Stomach (tissue), 9 donors: ENCODE measurements around the gene PDE6H. TPM values are rescaled to one million over a fixed set of nuclear protein-coding genes. Genes with fewer than 3 reads are reported as not detected.

Experiments used
- DNase-seq, 2 donors: peaks; one replicate each; pipeline versions ENCODE4 v3.0.0 to v3.0.0-alpha.2; 2013 to 2019
- H3K27ac ChIP-seq, 5 donors: fragments of 200-600 bp in 4 of 5; sonication (generic) in 4 of 5; one replicate each; pipeline ENCODE4 v1.5.1; 2013 to 2019; ENCODE audit warnings: mild to moderate bottlenecking in 1 of 5, moderate library complexity in 1 of 5
- H3K27me3 ChIP-seq, 3 donors: fragments of 200-600 bp; sonication (generic); one replicate each; pipeline ENCODE4 v1.5.1; 2017 to 2019; ENCODE audit warnings: mixed run types in 1 of 3
- H3K36me3 ChIP-seq, 4 donors: fragments of 200-600 bp; sonication (generic); 1 replicate in 3 of 4; 2 replicates in 1 of 4; pipeline ENCODE4 v1.5.1; 2016 to 2019
- H3K4me1 ChIP-seq, 4 donors: fragments of 200-600 bp; sonication (generic); one replicate each; pipeline ENCODE4 v1.5.1; 2016 to 2019
- H3K4me3 ChIP-seq, 4 donors: fragments of 200-600 bp; sonication (generic) in 3 of 4; one replicate each; pipeline ENCODE4 v1.5.1; 2016 to 2019; ENCODE audit warnings: mild to moderate bottlenecking in 1 of 4
- H3K9me3 ChIP-seq, 4 donors: fragments of 200-600 bp; sonication (generic); one replicate each; pipeline ENCODE4 v1.5.1; 2016 to 2019
- EP300 ChIP-seq: sonication (generic); formaldehyde crosslinking; IDR thresholded peaks from one replicate; pipeline ENCODE4 v1.6.1; 2017; ENCODE audit warnings: antibody characterized with exemption
- POLR2A ChIP-seq, 4 donors: fragments of 450-650 bp; IDR thresholded peaks; one replicate each; pipeline ENCODE4 v1.6.1; 2016; ENCODE audit warnings: antibody characterized with exemption in 4 of 4, control low read depth in 2 of 4, mild to moderate bottlenecking in 1 of 4, moderate library complexity in 1 of 4
- POLR2AphosphoS5 ChIP-seq, 3 donors: sonication (generic); formaldehyde crosslinking; IDR thresholded peaks; one replicate each; pipeline ENCODE4 v1.6.1; 2016; ENCODE audit warnings: antibody characterized with exemption in 3 of 3
- WGBS, 5 donors: extraction: QIAGEN DNeasy Blood & Tissue Kit in 3 of 5; methylation state at CpG; one replicate each; pipeline versions ENCODE4 v1.1.5 to v1.1.7; 2013 to 2018; 5-methylcytosine and 5-hydroxymethylcytosine counted together
- intact Hi-C: fragments of 100-400 bp; cut with DNase I; formaldehyde crosslinking; loops from one replicate; pipeline ENCODE4 v1.15.1; 2023; ENCODE audit warnings: low total_unique reads
- polyA plus RNA-seq, 3 donors: library from polyadenylated mRNA; stranded (reverse); fragments of 200-250 nt; gene quantifications; one replicate each; pipeline ENCODE4 v1.2.3, GENCODE V29; 2013
- total RNA-seq, 5 donors: library from RNA; depleted of rRNA; stranded (reverse); fragments of >200 nt; gene quantifications; one replicate each; pipeline versions ENCODE4 v1.1.0 to v1.2.3, GENCODE V29; 2014 to 2016
- TF ChIP-seq, protein P1 (sequence below), 7 experiments: fragments of 450-650 bp in 4 of 7; fragments of 200-600 bp in 3 of 7; sonication (generic) in 3 of 7; IDR thresholded peaks; one replicate each; pipeline ENCODE4 v1.5.1; 2016 to 2019; ENCODE audit warnings: antibody characterized with exemption in 7 of 7, control low read depth in 2 of 7, mild to moderate bottlenecking in 1 of 7
- donor health status: healthy with polysubstance abuse.
- donor health status: Bipolar disorder and iron deficiency.
- donor health status: healthy.

PDE6H gene
- total and polyA plus RNA-seq, 8 donors = not detected

DNA sequence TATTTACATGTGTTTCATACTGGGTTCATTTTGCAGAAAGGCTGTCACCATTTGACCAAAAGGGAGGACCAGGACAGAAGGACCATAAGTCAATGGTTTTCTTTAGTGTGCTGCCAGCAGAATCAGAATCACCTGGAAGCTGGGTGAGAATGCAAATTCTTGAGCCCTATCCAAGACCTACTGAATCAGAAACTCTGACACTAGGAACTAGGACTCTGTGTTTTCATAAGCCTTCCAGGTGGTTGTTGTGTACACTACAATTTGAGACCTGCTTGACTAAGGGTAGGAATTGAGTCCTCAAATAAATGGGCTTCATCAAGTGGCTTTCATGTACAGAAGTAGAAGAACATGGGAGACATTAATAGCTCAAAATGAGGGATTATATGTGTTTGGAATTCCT is 32.2 kb downstream of the PDE6H start:
- Histone ChIP-seq H3K27me3 (peaks cover 0 to 7% (median 0%) of the 10 kb centered on the region in 3 donors), H3K4me1 (peaks cover 4 to 30% (median 8%) of the 10 kb centered on the region in 4 donors), H3K9me3 (no peaks in the 10 kb centered on the region), H3K36me3 (no peaks in the 10 kb centered on the region), H3K4me3 (no peak overlapping the region), H3K27ac (no peak overlapping the region)
- intact Hi-C loops = no loop called here
- TF ChIP-seq POLR2AphosphoS5 (IDR thresholded peaks at IDR 0.05) = no peak
- TF ChIP-seq POLR2A (IDR thresholded peaks at IDR 0.05) = no peak
- no peak for TF ChIP-seq EP300
- DNase-seq = no peak

DNA sequence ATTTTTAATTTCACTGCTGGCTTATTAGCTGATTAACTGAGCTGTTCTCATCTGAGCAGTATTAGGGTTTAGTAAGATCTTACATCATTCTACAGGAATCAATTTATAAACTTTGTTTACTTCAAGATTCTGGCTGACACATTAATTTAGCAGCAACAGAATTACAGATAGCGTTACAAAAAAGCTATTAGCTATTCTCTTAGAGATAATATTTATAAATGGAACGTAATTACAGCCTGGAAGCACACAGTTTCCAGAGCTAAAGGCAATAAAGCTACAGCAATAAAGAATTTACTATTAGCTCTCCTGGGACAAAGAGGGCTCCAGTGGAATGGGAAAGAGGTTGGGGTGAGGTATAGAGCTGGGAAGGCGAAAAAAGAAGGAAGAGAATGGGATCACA is 34.7 kb downstream of the PDE6H start:
- H3K4me3 ChIP-seq = no peak overlapping the region
- H3K36me3 ChIP-seq = no peaks in the 10 kb centered on the region
- H3K27ac ChIP-seq = peak overlapping the region in 2 of 5 donors; percentile 11 to 44
- DNase-seq = no peak
- TF ChIP-seq EP300 (no peak), POLR2A (IDR thresholded peaks at IDR 0.05) (no peak), POLR2AphosphoS5 (IDR thresholded peaks at IDR 0.05) (no peak)
- TF ChIP-seq, protein P1, sequence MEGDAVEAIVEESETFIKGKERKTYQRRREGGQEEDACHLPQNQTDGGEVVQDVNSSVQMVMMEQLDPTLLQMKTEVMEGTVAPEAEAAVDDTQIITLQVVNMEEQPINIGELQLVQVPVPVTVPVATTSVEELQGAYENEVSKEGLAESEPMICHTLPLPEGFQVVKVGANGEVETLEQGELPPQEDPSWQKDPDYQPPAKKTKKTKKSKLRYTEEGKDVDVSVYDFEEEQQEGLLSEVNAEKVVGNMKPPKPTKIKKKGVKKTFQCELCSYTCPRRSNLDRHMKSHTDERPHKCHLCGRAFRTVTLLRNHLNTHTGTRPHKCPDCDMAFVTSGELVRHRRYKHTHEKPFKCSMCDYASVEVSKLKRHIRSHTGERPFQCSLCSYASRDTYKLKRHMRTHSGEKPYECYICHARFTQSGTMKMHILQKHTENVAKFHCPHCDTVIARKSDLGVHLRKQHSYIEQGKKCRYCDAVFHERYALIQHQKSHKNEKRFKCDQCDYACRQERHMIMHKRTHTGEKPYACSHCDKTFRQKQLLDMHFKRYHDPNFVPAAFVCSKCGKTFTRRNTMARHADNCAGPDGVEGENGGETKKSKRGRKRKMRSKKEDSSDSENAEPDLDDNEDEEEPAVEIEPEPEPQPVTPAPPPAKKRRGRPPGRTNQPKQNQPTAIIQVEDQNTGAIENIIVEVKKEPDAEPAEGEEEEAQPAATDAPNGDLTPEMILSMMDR (IDR thresholded peaks at IDR 0.05) = no peak
- H3K4me1 ChIP-seq = peaks cover 0 to 16% (median 0%) of the 10 kb centered on the region in 4 donors
- H3K9me3 ChIP-seq = no peaks in the 10 kb centered on the region
- H3K27me3 ChIP-seq = peaks cover 0 to 7% (median 0%) of the 10 kb centered on the region in 3 donors
- intact Hi-C loops = no loop called here
- WGBS, 5 donors = 22 to 41% (median 32%) methylated on average over 3 of the region's 3 CpGs

DNA sequence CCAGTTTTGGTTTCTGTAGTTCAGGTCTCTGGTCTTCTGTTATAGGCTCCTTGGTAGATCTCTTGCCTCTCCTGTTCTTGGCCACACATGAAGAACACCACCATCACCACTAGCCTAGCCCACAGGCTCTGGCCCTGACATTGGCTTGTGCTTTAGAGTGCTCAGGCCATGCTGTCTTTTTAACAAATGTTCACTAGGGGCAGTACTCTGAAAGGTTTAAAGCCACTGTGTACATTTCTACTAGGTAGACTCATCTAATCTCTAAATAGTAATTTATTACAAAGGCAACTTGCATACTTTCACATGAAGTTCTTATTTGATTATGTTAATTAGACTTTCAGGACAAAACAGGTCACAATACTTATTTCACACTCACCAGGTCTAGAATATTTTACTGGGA is 38.3 kb downstream of the PDE6H start:
- DNase-seq = no peak
- no peak for TF ChIP-seq POLR2AphosphoS5 (IDR thresholded peaks at IDR 0.05)
- no peak for TF ChIP-seq POLR2A (IDR thresholded peaks at IDR 0.05)
- TF ChIP-seq, protein P1 (IDR thresholded peaks at IDR 0.05) = no peak
- no peak for TF ChIP-seq EP300

DNA sequence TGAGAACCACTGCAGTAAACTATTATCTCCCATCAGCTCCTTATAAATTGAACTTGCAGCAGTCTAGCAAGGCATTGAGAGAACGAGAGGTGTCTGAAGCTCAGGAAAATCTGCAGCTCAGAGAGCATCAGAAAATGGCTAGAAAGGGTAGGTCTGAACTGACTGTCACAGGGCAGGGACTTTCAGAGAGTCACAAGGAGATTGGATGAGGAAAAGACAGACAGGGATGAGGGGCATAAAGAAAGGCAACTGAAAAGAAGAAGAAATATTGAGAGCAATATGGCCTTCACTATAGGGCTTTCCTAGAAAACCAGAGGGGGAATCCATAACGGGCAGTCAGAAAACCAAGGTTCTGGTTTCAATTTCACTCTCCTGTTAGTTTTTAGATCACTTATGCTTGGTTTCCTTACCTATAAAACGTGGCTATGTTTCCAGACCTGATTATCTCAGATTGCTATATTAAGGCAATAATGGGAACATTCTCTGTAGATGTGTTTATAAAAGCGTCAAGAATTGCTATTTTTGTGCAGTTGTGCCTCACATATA is 40.9 kb downstream of the PDE6H start:
- intact Hi-C loops = no loop called here
- Histone ChIP-seq H3K4me1 (peaks cover 0 to 13% (median 0%) of the 10 kb centered on the region in 4 donors), H3K4me3 (no peak overlapping the region), H3K27ac (no peak overlapping the region), H3K36me3 (no peaks in the 10 kb centered on the region), H3K9me3 (no peaks in the 10 kb centered on the region), H3K27me3 (peaks cover 0 to 7% (median 0%) of the 10 kb centered on the region in 3 donors)
- WGBS, 5 donors = 60 to 77% (median 73%) methylated on average over 4 of the region's 4 CpGs
- no peak for DNase-seq
- TF ChIP-seq POLR2AphosphoS5 (IDR thresholded peaks at IDR 0.05) (no peak), POLR2A (IDR thresholded peaks at IDR 0.05) (no peak)
- TF ChIP-seq, protein P1 (IDR thresholded peaks at IDR 0.05) = no peak

More for the DNA sequence above, 38.3 kb downstream of the PDE6H start:
- peaks cover 0 to 13% (median 0%) of the 10 kb centered on the region in 4 donors for H3K4me1 ChIP-seq
- H3K9me3 ChIP-seq = no peaks in the 10 kb centered on the region
- H3K36me3 ChIP-seq = no peaks in the 10 kb centered on the region
- intact Hi-C loops = no loop called here
- no peak overlapping the region for H3K27ac ChIP-seq
- no peak overlapping the region for H3K4me3 ChIP-seq
- peaks cover 0 to 7% (median 0%) of the 10 kb centered on the region in 3 donors for H3K27me3 ChIP-seq

DNA sequence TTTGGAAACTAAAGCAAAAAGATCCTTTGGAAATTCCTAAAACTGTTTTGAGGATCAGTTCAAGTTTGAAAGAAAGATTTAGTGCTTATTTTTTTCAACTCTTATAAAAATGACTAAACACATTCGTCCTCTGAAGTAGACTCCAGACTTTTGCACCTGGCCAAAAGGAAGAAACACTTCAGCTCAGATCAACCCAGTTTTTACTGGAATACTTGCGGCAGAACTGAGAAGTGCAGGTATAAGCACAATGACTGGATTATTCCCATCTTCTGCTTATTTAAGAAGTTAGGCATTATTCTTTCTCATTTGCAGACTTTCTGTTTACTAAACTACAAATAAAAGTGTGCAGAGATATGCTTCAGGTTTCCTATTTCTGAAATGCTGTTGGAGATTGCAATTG is 41.9 kb downstream of the PDE6H start:
- H3K9me3 ChIP-seq = no peaks in the 10 kb centered on the region
- intact Hi-C loops = no loop called here
- peaks cover 0 to under 1% (median 0%) of the 10 kb centered on the region in 3 donors for H3K27me3 ChIP-seq
- no peak for DNase-seq
- TF ChIP-seq POLR2AphosphoS5 (IDR thresholded peaks at IDR 0.05) (no peak), EP300 (no peak), POLR2A (IDR thresholded peaks at IDR 0.05) (no peak)
- TF ChIP-seq, protein P1 (IDR thresholded peaks at IDR 0.05) = no peak
- no peak overlapping the region for H3K4me3 ChIP-seq
- 56 to 76% (median 72%) methylated on average over 2 of the region's 2 CpGs for WGBS, 5 donors
- H3K4me1 ChIP-seq = peaks cover 0 to 13% (median 0%) of the 10 kb centered on the region in 4 donors
- no peak overlapping the region for H3K27ac ChIP-seq
- no peaks in the 10 kb centered on the region for H3K36me3 ChIP-seq
